KOPT-K1 (cell line): ENCODE data around the gene COX19.
"Not testable (repeated sequence)": the region's sequence is repeated elsewhere in the genome, so short reads cannot be mapped to it uniquely, and the experiment has no call there.

Experiments used
- H3K27ac ChIP-seq: fragments of 200-600 bp; sonication (generic); 2 replicates; pipeline ENCODE4 v1.5.1; 2016; ENCODE audit warnings: antibody characterized with exemption, mild to moderate bottlenecking, low read depth, low read length; ENCODE audit not compliant: poor library complexity, severe bottlenecking
- H3K36me3 ChIP-seq: fragments of 200-600 bp; sonication (generic); 2 replicates; pipeline ENCODE4 v1.5.1; 2017; ENCODE audit warnings: antibody characterized with exemption, mild to moderate bottlenecking, low read length, moderate library complexity; ENCODE audit not compliant: insufficient read depth
- H3K9me3 ChIP-seq: fragments of 200-600 bp; sonication (generic); 2 replicates; pipeline ENCODE4 v1.5.1; 2017; ENCODE audit warnings: antibody characterized with exemption, low read length, mild to moderate bottlenecking; ENCODE audit not compliant: insufficient read depth, poor library complexity, severe bottlenecking

Gene COX19

DNA sequence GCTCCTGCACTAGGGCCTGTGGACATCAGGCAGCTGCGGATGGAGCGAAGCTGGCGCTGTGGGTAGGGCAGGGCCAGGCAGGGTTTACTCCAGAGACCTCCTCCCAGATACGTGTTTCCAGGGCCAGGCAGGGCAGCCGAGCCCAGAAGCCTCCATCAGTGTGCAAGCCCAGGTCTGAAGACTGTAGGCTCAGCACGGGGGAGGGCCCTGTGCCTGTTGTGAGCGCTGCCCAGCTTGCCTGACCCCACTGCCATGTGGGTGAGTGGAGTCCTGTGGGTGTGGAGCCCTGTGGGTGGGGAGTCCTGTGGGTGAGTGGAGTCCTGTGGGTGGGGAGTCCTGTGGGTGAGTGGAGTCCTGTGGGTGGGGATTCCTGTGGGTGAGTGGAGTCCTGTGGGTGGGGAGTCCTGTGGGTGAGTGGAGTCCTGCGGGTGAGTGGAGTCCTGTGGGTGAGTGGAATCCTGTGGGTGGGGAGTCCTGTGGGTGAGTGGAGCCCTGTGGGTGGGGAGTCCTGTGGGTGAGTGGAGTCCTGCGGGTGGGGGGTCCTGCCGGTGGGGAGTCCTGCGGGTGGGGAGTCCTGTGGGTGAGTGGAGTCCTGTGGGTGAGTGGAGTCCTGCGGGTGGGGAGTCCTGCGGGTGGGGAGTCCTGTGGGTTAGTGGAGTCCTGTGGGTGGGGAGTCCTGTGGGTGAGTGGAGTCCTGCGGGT lies 25.9 kb upstream of the COX19 start:
- H3K9me3 ChIP-seq, H3K36me3 ChIP-seq, H3K27ac ChIP-seq: not testable (repeated sequence)

DNA sequence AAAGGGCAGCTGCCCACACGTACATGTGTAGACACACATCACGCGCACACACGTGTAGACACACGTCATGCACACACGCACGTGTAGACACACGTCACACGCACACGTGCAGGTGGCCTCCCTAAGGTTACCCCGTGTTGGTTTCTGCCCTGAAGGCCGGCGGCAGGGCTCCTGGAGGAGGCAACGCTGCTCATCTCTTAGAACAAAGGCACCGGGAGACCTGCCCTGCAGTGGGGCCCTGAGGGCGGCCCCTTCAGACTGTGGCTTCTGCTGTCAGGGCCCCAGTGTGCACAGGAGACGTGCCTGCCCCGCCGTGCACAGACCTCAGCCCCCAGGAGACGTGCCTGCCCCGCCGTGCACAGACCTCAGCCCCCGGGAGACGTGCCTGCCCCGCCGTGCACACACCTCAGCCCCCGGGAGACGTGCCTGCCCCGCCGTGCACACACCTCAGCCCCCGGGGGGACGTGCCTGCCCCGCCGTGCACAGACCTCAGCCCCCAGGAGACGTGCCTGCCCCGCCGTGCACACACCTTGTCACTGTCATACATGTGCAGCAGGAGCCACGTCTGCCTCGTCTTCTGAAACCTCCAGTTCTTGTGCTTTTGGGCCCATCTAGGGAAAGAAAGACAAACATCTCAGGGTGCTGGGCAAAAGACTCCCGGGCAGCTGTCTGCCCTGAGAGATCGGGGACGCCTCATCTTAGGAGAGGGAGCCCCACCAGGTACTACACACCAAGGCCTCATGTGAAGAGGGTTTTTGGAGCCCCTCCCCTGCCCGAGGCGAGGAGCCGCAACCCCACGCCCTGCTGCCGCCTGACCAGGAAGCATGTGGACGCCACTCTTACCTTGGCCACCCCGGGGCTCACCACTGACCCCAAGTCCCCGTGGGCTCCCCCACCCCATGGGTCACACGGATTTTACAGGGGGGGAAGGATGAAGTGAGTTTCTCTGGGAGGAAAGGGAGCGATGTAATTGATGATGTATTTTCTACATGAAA lies 24.9 kb upstream of the COX19 start:
- no peaks in the 10 kb centered on the region; the same call in 1 of the 2 replicates for H3K36me3 ChIP-seq
- H3K27ac ChIP-seq = no peak overlapping the region
- no peaks in the 10 kb centered on the region for H3K9me3 ChIP-seq

DNA sequence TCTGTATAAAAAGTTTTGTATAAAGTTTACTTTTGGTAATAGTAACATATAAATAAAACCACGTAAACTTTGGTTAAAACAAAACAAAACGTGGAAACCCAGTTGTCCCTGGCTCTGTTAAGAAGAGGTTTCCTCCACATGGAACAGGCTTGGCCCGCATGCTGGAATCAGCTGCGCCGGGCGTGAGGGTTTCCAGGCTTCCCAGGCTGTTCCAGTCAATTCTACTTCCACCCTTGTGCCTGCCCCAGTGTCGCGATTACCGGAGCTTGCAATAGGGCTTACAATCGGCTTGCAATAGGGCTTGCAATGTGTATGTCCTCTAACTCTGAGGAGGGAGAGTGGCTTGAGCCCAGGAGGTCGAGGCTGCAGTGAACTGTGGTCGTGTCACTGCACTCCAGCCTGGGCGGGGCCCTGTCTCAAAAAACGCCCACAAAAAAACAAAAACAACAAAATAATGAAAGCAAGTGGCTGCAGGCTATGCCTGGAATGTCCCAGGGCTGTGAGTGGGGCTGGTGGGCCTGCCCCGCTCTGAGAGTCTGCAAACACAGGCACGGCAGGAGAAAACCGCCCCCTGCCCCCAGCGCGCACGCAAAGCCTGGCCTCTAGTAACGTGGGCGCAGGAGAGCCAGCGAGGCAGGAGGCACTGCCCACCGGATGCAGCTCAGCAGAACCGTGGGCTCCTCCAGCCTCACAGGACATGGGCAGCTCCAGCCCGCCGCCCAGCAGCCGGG lies 24.0 kb upstream of the COX19 start:
- H3K27ac ChIP-seq = no peak overlapping the region
- H3K36me3 ChIP-seq = no peaks in the 10 kb centered on the region; the same call in 1 of the 2 replicates
- no peaks in the 10 kb centered on the region for H3K9me3 ChIP-seq

DNA sequence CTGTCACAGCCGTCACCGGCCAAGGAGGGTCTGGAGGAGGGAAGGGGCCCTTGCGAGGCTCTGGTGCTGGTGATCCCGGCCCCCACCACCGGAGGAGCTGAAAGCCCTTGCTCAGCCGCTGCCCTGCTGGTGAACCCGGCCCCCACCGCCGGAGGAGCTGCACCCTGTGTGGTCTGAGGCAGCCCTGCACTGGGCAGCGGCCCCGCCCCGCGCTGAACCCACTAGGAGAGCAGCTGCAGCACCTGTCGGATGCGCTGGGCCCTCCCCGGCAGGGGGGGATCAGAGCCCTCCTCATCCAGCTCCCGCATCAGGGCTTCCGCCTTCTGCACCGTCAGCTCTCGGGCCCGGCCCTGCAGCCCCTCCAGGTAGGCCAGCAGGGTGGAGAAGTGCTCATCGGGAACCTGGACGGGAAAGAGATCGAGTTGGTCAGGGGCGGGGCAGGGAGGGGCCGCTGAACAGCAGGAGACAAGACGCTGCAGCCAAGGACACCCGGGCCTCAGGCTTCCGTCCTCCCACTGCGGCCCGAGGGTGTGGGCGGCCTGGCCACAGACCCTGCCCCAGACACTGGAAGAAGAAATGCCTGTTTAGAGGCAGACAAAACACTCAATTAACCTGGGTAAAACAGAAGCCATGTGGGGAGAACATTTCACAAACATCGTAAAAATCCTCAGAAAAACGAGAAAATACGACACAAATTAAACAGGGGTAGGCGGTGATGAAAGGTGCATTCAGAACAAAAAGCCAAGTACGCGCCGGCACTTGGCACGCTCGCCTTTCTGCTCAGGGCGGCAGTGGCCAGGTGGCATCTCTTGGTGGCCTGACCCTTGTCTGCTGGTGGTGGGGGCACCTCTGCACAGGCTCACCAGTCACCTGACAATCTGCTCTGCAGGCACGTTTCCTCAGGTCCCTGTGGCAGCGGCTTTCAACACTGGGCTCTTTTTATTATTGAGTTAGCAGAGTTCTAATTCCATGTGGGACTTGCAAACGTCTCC lies 22.4 kb upstream of the COX19 start:
- no peaks in the 10 kb centered on the region for H3K9me3 ChIP-seq
- no peaks in the 10 kb centered on the region; the same call in 1 of the 2 replicates for H3K36me3 ChIP-seq
- no peak overlapping the region for H3K27ac ChIP-seq

DNA sequence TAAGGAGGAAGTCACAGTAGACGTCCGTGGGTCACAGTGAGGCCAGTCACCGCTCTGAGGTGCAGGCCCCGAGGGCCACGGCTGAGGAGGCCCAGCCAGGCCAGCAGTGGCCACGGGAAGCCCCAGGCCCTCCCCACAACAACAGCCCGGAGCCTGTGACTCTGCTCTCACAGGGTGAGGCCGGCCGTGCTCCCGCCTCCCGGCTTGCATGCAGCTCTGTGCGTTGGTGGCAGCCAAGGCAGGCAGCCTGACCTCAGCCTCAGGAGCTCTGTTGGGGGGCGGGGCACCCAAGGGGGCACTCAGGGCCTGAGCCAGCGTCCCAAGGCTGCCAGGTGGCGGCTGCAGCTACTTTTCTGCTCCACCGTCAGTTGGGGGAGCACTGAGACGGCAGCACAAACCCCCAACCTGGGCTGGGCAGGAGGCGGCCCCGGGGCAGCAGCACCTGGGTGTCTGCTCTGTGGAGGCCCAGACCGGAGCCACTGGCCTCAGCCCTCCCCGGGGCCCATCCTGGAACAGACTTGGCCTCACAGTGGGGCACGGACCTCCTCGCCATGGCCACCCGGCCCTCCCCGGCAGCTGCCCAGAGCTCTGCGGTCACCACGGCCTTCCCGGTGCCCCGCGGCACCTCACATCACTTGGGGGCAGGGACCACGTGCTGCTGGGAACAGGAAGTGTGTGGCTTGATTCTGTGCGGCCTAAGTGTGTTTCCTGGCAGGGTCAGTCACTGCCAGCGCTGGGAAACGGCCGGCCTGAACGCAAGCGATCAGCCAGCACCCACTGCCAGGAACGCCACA lies 20.9 kb upstream of the COX19 start:
- H3K27ac ChIP-seq = no peak overlapping the region
- H3K36me3 ChIP-seq = no peaks in the 10 kb centered on the region; the same call in 1 of the 2 replicates
- no peaks in the 10 kb centered on the region for H3K9me3 ChIP-seq

DNA sequence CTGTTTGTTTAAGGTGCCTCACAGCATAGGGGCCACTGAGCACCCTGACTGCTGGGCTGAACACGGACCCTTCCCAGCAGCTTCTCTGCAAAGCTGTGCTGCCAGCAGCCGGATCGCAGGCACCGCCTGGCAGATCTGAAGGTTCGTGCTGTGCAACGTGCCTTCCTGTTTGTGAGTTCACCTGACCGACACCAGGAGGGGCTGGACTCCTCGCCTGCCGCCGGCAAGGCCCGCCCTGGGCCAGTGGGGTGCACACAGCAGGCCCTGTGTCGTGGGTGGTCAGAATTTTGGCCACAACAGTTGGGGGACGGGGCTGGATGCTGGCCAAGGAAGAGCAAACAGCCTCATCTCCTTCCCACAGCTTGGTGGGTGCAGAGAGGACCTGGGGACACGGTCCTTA lies 20.2 kb upstream of the COX19 start:
- no peak overlapping the region for H3K27ac ChIP-seq
- no peaks in the 10 kb centered on the region for H3K9me3 ChIP-seq

DNA sequence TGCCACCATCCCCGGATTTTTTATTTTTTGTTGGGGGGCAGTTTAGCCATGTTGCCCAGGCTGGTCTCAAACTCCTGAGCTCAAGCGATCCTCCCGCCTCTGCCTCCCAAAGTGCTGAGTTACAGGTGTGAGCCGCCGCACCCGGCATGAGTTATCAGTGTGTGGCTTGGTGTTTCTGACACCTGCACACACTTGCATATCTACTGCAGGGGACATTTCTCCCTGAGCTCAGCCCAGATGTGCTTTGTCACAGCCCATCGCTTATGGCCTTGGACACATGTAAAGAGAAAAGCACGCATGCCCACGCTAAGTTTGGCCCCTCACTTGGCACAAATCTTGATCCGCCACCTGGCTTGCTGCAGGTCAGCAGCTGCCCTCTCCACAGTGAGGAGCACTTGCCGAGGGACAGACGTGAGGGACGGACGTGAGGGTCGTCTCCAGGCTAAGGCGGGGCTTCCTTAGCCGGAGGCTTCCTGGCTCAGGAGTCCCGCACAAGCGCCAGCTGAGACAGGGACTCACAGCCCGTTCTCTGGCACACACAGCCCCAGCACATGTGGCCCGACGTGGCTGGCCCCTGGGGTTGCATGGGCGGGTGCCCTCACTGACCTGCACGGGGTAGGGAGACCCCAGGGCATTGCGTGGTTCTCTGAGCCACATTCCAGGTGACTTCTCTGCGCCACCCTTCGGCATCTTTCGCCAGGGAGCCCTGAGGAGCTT lies 19.4 kb upstream of the COX19 start:
- Histone ChIP-seq H3K36me3 (no peaks in the 10 kb centered on the region; the same call in 1 of the 2 replicates), H3K27ac (no peak overlapping the region), H3K9me3 (no peaks in the 10 kb centered on the region)

More for the DNA sequence above, 20.2 kb upstream of the COX19 start:
- H3K36me3 ChIP-seq = no peaks in the 10 kb centered on the region; the same call in 1 of the 2 replicates

DNA sequence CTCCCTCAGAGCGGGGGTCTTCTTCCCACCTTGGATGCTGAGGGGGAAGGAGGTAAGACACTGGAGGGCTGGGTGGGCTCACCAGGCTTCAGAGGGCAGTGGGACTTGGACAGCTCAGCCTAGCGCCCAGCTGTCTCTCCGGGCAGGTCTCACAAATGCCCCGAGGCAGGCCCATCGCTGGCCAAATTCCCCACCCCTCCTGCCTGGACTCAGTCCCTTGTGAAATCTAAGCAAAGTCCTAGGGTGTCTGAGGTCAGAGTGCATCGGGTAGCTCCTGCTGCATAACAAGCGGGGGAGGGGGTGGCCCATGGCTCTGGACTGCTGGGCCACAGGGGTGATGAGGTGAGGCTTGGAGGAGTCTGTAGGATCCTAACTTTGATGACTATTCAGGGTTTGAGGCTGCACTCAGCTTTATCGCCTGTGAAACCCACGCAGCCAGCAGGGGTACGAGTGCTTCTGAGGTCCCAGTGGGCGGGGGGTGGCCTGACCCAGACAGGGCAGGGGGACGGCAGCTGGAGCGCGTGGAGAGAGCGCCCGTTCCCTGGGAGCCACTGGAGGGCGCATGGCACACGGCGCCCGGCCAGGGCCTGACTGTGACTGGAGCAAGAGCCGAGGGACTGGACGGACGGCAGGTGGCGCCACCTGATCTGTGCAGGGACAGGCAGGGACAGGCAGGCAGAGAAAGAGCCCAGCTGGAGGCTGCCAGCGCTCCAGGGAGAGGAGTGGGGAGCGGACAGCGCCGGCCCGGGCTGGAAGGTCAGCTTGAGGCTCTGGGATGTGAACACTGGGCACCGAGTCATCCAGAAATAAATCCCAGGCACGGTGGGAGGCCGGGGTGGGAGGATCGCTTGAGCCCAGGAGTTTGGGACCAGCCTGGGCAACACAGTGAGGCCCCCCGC lies 17.6 kb upstream of the COX19 start:
- H3K36me3 ChIP-seq = no peaks in the 10 kb centered on the region
- no peaks in the 10 kb centered on the region for H3K9me3 ChIP-seq
- H3K27ac ChIP-seq = no peak overlapping the region

DNA sequence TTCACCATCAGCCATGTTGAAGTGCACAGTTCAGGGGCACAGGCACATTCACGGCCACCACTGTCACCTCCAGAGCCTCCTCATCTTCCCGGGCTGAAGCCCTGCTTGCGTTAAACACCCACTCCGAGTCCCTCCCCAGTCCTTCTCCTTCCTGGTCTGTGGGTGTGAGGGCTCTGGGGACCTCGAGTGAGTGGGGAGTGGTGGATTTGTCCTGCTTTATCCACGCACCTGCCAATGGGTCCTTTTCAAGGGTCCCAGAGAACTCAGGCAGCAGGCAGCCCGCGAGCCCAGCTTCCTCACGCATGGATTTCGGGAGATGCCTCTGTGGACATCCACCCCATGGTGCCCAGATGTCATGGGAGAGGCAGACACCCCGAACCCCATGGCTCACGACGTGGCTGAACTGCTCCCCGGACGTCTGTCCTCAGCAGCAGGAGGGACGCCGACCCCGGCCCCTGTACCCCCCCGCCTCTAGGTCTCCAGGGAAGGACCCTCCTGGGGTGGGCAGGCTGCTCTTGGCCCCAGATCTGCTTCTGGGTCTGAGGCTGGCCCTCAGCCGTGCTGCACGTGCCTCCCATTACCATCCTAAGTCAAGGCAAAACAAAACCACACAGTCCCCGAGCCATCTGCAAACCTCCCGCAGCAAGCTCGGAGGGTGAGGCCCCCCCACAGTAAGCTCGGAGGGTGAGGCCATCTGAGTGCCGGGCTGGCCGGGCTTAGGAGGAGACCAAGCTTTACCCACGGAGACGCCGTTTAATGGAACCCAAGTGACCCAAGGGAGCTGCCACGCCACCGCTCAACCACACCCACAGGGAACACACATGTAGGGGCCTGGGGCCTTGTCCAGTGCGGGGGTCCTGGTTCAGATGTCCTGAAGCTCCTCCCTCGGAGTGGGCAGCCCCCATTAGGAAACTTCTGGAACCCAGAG lies 16.6 kb upstream of the COX19 start:
- Histone ChIP-seq H3K9me3 (no peaks in the 10 kb centered on the region), H3K36me3 (no peaks in the 10 kb centered on the region), H3K27ac (no peak overlapping the region)

DNA sequence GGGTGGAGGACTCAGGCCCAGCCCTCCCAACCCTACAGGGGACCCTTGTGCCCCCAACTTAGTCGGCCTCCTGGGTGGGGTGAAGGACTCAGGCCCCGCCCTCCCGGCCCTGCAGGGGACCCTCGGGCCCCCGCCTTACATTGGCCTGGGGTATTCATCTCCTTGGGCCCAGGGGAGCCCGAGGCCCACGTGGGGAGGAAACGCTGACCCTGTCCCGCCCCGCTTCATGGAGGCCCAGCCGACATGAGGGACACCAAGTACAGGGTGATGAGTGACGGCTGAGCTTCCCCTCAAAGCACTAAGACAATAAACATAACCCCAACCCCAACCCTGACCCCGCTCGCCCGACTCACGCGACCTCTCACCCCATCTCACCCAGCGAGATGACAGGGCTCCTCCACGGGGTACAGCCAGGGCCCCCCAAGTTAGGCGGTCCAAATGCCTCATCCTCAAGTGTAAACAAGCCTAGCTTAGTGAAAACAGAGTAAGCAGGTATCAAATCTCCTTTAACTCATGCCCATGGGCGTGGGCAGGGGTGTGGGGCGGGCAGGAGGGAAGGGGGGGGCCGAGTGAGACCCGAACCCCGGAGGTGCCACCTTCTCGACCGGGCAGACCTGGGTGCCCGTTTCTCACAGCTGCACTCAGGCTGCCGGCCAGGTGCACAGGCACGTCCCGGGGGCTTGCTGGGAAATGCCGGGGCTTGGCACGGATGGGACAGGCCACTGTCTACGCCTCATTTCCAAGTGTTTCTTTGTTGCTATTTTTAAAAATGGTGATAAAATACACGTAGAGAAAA lies 15.8 kb upstream of the COX19 start:
- Histone ChIP-seq H3K9me3 (no peaks in the 10 kb centered on the region), H3K36me3 (no peaks in the 10 kb centered on the region), H3K27ac (no peak overlapping the region)
